Tibial nerve (tissue), 4 donors: ENCODE data around the gene NBAS.

ENCODE experiments used
- CTCF ChIP-seq, 5 experiments: fragments of 200-600 bp in 3 of 5; fragments of 450-650 bp in 2 of 5; sonication (generic) in 3 of 5; IDR thresholded peaks; one replicate each; pipeline ENCODE4 v1.5.1; 2016 to 2019; ENCODE audit warnings: antibody characterized with exemption in 5 of 5, mild to moderate bottlenecking in 3 of 5, moderate library complexity in 2 of 5
- EP300 ChIP-seq, 2 donors: sonication (generic); formaldehyde crosslinking; IDR thresholded peaks; one replicate each; pipeline ENCODE4 v1.6.1; 2017; ENCODE audit warnings: antibody characterized with exemption in 2 of 2, mild to moderate bottlenecking in 1 of 2
- POLR2A ChIP-seq, 2 donors: fragments of 450-650 bp; IDR thresholded peaks; one replicate each; pipeline ENCODE4 v1.6.1; 2017; ENCODE audit warnings: antibody characterized with exemption in 2 of 2, mild to moderate bottlenecking in 2 of 2, moderate library complexity in 2 of 2

GRCh38 chr2:15119722-15120175, 441.4 kb downstream of the NBAS start:
- TF ChIP-seq CTCF (IDR thresholded peaks at IDR 0.05) (no peak), POLR2A (IDR thresholded peaks at IDR 0.05) (no peak), EP300 (IDR thresholded peaks at IDR 0.05) (no peak)
